ENCODE data around the gene EPHB2. TPM values are rescaled to one million over a fixed set of nuclear protein-coding genes. Genes with fewer than 3 reads are reported as not detected.

Gene EPHB2
- total RNA-seq, 2 donors from 2014 or later = 11.4 to 17.4 TPM

DNA sequence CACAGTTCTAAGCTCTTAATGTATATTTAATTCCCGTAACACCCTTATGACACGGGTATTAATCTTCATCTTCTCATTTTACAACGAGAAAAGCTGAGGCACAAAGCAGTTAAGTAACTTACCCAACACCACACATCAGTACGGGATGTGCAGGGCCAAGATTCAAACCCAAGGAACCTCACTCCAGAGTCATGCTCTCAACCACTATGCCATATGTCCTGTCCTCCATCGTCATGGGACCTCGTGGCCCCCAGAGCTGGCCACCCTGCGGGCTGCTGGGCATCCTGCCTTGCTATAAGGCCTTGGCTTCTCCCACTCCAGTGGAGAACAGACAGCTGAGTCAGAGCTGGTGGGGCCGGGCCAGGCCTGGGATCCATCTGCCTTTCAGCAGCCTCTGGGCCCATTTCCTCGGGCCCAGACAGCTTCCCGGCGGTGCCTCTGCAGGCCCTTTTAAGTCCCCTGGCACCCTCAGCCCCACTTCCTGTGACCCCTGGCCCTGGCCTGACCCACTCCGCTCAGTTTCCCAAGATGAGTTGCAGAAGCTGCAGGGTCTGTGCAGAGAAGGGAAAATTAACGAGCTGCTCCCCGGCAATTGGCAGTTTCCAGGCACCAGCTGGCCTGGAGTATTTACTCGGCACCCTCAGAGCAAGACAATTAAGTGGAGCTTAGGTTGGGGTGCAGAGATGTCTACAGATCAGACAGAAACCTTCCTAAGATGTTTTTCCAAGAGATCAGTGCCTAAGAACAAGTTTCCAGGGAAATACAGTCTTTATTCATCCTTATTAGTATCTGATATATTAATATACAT is 98.2 kb downstream of the EPHB2 start:
- DNase-seq (ENCODE audit: low spot score) = peak; percentile 91
- intact Hi-C loops (cut with DNase I) = loop anchor here in 1 of 2 donors (5.0 kb wide), 1 partner anchor 1537 kb away; no protein-coding TSS in a partner anchor

DNA sequence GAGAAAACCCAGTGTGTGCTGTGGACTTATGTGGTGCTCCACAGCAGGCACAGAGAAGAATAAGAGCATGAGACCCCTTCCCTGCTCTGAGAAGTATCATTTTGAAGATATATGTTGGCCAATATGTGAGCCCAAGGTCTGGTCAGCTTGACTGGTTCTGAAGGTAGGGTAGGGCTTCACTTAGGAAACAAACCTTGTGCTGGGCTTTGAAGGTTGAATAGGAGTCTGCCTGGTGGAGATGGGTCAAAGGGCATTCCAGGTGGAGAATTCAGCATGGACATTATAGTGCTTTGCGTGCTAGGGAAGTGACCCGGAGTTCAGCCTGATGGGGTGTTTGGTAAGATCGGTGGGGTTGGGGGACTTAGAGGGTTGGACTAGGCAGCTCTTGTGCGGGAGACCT is 99.1 kb downstream of the EPHB2 start:
- DNase-seq (ENCODE audit: low spot score) = no peak
- intact Hi-C loops (cut with DNase I) = loop anchor here in 1 of 2 donors (5.0 kb wide), 1 partner anchor 1537 kb away; no protein-coding TSS in a partner anchor

DNA sequence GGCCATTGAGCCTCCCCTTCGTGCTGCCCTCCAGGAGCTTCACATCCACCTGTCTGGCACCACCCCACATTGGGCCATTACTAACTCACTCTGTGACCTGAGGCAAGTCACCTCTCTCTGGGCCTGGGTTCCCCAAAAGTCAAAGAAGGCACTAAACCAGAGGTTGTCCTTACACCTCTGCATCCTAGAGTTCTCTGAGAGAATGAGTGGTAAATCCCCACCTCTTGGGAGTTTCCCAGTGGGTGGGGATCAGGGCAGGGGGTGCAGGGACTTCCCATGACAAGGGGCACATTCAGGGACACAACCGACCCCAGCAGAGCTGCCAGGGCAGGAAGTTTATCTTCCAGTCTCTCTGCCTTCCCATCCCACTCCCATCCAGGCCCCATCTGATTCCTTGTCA is 99.7 kb downstream of the EPHB2 start:
- intact Hi-C loops (cut with DNase I) = no loop called here
- DNase-seq (ENCODE audit: low spot score) = no peak

DNA sequence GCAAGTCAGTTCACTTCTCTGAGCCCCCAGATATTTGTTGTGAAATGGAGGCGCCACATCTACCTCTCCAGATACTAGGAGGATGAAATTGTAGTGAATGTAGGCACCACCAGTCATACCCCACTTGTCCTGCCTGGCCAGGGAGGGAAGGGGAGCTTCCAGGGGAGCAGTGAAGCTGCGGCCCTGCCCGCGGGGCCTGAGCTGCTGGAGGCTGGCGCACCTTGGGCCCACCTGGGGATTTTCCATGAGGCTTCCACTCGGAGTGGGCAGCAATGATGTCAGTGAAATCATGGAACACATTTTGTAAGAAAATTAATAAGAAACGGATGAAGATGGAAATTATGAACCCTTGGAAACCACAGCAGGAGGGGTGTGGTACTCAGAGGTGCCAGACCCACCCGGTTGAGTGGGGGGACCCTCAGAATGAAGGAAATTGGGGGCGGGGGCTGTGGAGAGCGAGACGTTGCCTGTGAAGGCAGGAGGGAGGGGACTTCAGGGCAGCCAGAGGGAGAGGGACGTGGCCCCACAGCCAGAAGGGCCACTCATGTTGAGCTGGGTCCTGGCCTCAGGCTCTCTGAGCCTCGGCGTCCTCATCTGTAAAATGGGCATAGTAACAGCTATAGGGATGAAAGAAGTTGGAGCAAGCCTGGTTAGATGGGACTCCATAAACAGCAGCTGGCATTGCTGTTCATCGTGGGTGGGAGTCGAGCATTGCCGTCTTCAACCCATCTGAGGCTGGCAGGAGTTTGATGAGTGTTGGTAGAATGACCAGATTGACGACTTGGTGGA is 101.6 kb downstream of the EPHB2 start:
- no peak for DNase-seq (ENCODE audit: low spot score)
- intact Hi-C loops (cut with DNase I) = no loop called here

DNA sequence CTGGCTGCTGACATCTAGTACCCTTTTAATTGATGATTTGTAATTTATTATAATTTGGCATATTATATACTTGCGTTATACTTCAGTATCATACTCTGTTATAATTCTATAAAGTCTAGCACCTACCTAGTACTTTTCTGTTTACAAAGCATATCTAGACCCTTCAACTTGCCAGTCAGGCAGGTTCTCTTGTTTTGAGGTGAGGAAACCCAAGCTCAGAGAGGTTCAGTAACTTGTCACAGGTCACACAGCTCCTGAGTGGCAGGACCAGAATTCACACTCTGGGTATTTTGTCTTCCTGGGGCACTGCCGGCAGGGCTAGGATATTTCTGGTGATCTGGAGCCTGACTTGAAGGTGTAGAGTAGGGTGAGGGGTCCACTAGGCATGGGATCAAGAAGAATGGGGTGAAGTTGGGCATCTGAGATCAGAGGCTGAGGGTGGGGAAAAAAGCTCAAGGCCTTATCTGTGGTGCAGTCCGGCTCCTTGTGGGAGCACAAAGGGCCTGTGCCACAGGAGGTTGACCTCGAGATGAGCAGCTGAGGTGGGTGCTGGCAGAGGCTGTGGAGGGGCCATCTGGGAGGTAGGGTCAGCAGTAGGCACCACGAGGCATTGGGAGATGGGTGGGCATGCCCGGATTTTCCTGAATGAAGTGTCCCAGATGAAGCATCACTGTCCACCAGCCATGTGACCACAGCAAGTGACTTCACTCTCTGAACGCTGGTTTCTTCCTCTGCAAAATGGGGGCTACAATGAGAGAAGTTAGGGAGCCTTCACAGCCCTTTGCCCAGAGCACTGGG is 102.6 kb downstream of the EPHB2 start:
- intact Hi-C loops (cut with DNase I) = no loop called here
- no peak for DNase-seq (ENCODE audit: low spot score)

DNA sequence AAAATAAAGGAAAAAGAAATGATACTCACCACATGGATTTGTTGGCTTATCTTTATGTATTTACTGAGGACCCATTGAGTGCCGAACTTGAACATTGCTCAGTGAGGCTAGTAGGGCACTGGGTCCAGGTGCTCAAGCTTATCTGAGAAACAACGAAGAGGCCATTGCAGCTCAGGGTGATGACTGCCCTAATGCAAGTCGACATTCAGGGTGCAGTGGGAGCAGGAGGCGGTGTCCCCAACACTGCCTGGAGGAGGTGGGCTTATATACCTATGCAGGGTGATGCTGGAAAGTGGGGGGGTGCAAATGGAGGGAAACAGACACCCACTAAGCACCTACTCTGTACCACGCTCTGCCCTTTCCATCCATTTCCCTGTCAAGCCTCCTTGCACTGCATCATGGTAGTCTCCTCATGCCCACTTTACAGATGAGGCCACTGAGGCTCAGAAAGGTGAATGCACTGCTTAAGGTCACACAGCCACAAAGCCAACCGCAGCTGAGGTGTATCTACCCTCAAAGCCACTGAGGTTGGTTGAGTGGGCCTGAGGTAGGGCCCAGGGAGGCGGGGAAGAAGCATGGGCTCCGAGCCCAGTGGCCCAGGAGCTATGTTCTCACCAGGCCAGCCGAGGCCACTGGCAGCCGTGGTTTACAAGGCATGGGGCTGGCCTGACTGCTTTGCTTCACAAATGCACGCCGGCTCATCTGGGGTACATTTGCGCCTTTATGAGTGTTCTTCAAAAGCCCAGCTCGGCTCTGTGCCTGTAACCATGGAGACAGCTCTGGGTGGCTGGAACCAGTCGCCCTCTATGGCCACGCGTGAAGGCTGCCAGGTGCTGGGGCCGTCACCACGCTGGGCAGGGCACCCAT is 103.8 kb downstream of the EPHB2 start:
- intact Hi-C loops (cut with DNase I) = loop anchor here in 1 of 2 donors (1.0 kb wide), 1 partner anchor 43 kb away; no protein-coding TSS in a partner anchor
- no peak for DNase-seq (ENCODE audit: low spot score)

DNA sequence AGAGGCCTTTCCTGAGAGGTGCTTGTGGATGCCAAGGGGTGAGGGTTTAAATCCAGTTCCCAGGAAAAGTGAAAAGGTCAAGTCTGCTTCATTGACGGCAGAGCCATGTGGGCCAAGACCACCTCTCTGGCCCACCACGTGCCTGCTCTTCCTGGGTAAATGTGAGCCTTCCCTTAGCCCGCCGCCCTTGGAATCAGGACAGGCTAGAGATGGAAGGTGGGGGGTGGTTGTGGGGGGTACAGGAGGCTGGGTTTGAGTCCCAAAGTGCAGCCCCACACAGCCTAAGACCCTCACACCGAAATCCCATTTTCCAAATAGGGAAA is 104.4 kb downstream of the EPHB2 start:
- DNase-seq (ENCODE audit: low spot score) = no peak
- intact Hi-C loops (cut with DNase I) = no loop called here

DNA sequence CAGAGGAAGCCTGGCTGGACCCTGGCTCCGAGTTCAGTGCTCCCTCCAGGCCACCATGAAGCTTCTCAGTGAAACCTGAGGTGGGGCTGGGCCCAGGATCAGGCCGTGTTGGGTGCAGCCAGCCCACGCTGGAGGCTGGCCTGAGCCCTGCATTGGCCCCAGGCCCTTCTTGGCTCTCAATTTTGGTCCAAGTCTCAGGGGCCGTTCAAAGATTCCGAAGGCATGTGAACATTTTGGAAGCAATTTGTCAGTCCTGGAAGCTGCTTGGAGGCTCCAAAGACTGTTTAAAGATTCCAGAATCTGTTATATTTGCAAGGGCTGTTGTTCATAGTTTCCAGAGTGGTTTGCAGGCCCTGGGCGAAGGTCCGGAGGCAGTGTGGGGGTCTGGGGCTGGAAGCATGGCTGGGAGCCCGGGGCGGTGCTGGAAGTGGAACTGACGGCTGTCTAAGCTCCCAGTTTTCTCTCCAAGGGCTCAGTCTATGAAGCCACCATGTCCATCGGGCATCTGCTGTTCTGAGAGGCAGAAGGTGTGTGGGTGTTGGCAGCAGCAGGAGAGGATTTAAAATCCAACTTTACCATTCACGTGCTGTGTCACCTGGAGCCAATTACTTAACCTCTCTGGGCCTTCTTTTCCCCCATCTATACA is 104.9 kb downstream of the EPHB2 start:
- intact Hi-C loops (cut with DNase I) = no loop called here
- no peak for DNase-seq (ENCODE audit: low spot score)

DNA sequence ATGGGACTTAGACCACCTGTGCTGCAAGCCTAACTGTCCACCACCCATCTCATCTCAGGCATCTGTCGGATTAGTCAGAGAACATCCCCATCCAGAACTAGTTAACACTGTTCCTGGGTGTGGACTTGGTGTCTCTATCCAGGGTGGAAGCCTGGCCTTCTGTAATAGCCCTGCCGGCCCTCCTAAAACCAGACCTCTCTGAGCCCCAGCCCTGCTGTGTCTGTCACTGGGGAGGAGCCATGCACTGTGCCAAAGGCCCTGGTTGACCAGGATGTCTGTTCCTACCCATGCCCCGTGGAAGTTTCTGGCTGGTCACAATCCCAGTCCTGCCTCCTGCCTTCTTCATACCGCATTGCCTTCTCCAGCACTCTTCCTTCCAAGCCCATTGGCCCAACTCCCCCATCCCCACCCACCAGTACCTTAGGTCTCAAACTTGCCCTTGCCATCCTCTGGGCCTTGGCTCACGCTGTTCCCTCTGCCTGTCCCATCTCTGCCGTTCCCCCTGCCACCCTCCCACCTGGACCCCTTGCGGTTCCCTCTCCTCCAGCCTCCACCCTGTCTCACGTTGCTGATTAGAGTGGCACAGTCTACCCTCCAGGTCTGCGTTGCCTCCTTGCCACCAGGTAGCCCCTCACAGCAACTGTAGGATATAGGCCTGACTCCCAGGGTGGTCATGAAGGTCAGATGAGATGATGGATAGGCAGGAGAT is 105.6 kb downstream of the EPHB2 start:
- intact Hi-C loops (cut with DNase I) = no loop called here
- DNase-seq (ENCODE audit: low spot score) = no peak

DNA sequence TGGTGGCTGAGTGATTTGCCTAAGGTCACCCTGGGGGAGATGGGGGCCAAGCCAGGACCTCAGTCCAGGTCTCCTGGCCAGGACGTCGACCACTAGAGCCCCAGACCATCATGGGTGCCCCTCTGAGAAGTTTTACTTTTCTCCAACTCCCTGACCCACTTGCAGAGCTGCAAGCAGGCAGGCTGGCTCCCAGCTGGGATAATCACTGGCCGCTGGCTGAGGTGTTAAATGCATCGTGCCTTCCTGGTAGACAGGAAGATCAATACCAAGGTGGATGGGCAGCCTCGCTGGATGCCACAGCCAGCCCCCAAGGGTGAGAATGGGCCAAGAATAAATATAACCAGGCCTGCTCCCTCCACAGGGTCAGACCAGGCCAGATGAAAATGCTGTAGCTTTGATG is 106.2 kb downstream of the EPHB2 start:
- intact Hi-C loops (cut with DNase I) = no loop called here
- DNase-seq (ENCODE audit: low spot score) = no peak

DNA sequence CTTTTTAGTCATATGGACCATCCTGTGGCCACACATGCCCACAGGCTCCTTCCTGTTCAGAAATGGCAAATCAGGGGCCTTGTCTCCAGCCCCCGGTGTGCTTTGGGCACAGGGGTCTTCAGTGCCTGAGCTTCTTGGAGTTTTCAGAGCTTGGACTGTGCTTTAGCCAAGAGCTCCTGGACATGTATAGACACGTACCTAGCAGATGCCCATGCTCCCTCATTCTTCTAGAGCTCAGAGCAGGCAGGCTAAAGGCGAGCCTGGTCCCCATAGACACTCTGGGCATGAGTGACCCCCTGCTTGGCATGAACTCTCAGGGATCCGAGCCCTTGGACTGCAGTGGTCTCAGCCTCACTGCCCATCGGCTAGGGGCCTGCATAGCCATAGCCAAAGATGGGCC is 106.8 kb downstream of the EPHB2 start:
- DNase-seq (ENCODE audit: low spot score) = no peak
- intact Hi-C loops (cut with DNase I) = no loop called here

DNA sequence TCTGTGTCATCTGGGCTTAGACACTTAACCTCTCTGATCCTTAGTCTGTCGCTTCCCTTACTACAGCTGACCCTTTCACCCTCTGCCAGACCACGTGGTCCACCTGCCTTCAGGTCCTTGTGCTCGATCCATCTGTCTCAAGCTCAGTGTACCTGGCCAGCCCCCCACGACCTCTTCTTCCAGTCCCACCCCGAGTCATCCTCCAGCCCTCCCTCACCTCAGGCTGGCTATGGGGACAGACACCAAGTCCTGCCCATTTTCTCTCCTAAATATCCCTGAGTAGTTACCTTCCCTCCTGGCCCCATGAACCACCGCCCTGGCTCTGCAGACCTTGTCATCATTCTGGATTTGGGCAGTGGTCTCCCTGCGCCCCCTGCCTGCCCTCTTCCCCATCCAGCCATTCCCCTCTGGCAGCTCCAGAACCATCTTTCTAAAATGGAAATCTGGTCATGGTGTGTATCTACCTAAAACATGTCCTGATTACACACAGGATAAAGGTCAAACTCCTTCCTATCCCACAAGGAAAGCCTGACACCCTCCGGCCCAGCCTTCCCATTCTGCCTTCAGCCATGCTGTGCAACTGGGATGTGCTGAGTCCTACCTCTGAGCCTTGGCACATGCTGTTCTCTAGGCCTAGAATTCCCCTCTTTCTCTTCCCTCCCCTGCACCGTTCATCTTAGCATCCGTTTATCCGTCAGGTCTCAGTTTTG is 107.6 kb downstream of the EPHB2 start:
- intact Hi-C loops (cut with DNase I) = no loop called here
- DNase-seq (ENCODE audit: low spot score) = no peak

DNA sequence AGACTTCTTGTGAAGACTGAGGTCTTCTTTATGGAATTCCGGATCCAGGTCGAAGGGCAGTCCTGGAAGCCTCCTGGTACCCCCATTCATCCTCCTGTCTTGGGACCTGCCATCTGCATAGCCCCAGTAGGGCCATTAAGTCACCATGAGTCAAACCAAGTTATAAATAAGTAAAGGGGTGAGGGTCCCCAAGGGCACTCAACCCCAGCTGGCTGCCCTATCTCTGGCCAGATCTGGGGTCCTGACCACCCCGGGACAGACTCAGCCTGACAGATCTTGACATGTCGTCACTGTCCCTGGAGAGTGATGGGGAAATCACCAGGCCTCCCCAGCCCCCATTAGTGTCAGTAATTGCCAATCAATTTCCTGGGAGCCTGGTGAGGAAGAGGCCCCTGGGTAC is 108.7 kb downstream of the EPHB2 start:
- intact Hi-C loops (cut with DNase I) = no loop called here
- no peak for DNase-seq (ENCODE audit: low spot score)

DNA sequence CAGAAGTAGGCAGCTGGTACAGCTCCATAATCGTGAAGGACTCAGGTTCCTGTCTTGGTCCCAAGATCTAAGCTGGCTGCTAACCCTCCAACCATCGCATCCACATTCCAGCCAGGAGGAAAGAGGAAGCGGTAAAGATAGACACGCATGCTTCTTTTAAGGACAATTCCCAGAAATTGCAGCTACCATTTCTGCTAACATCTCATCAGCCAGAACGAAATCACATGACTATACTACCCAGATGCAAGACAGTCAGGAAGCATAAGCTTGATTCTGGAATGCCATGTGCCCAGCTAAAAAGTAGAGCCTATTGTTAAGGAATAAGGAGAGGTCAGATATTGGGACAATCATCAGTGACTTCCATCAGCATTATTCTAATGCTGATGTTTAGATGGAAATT is 110.4 kb downstream of the EPHB2 start:
- DNase-seq (ENCODE audit: low spot score) = no peak
- intact Hi-C loops (cut with DNase I) = no loop called here

DNA sequence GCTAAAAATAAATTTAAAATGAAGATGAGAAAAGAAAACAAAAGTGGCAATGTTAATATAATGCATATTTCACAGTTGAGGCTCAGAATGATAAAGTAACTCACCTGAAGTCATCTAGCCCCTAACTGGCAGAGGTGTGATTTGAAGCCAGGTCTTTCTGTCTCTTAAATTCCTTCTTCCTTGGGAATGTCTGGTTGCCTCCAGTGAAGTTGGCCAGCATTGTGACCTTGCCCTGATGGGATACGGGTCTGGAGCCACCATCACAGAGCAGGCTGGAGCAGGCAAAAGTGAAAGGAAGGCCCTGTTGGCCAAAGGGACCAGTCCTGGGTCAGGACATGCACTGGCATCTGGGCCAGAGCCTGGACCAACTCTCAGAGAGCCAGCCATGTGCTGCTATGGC is 111.7 kb downstream of the EPHB2 start:
- no peak for DNase-seq (ENCODE audit: low spot score)
- intact Hi-C loops (cut with DNase I) = no loop called here

DNA sequence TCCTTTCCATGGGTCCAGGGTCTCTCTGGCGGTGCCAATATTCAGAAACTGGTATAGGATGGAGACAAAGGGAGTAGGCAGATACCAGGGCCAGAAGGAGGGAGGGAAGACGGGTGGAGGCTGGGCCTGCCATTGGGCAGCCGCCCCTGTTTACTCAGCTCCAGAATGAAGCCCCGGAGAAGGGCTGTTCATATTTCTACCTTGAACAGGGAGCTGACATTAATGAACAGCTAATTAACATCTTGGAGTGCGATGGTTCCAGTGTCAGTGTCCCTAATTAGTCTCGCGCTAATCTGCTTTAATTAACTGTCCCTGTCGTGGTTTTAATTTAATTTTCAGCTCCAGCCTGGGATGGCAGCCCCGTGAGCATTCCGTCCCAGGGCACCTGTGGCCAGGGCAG is 113.8 kb downstream of the EPHB2 start:
- intact Hi-C loops (cut with DNase I) = no loop called here
- no peak for DNase-seq (ENCODE audit: low spot score)

DNA sequence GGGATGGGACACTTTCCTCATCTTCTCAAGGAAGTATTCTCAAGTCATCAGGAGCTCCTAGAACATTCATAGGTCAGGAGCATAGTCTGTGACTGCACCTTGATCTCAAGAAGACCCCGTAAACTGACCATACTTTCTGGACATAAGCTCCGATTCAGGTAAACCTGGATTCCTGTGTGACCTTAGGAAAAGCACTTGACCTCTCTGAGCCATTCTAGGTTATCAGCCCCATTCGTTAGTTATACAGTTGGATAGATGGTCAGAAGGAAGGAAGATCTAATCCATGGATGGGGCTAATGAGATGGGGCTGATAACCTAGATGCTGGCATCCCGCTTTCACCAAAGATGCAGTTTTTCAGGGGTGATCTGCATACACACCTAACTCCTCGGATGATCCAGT is 114.3 kb downstream of the EPHB2 start:
- intact Hi-C loops (cut with DNase I) = no loop called here

More for the DNA sequence above, 114.3 kb downstream of the EPHB2 start:
- DNase-seq (ENCODE audit: low spot score) = no peak

All from posterior vena cava (tissue), 2 donors.